ENCODE measurements around the gene SYTL1.

SYTL1 gene

DNA sequence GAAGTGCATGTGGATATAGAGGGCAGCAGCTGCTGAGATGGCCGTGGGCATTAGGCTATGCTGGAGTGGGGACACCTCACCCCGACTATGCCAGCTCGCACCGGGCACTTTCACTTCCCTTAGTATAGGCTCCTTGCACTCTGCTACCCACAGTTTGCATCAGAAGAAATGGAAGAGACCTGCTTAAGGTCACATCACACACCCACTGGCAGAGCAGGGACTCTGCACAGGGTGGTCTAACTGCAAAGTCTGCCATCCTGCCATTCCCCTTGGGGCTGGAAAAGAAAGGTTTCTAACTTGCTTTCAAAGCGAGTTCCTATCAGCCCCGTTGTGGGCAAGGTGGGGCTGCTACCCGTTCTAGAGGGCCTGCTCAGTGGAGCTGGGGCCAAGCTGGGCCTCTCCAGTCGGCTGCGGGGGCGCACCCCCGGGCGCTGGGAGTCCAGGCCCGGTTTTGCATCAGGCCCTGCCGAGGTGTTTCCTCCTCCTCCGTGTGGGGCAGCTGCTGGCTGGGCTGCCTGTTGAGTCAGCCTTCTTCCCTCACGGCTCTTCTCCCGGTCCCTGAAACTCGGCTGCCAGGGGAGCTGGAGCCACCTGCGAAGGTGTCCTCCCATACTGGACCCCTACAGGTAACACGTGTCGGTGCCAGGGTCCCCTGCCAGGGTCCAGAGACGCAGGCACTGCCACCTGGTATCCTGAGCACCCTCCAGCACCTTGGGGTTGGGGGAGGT lies at the start of gene SYTL1:
Gene SYTL1, plus strand, starts transcription at position 498 of the 728 bp plus-strand sequence. CDS start 3,313 bp downstream, outside the sequence.
- DNase-seq (ENCODE audit: extremely low spot score, insufficient read length, low read depth) = no peak
- peak; percentile 63 for FAIRE-seq

GRCh38 chr1:27292106-27292505 lies 49.7 kb upstream of the SYTL1 start:
- FAIRE-seq = no peak
- DNase-seq (ENCODE audit: extremely low spot score, insufficient read length, low read depth) = no peak

DNA sequence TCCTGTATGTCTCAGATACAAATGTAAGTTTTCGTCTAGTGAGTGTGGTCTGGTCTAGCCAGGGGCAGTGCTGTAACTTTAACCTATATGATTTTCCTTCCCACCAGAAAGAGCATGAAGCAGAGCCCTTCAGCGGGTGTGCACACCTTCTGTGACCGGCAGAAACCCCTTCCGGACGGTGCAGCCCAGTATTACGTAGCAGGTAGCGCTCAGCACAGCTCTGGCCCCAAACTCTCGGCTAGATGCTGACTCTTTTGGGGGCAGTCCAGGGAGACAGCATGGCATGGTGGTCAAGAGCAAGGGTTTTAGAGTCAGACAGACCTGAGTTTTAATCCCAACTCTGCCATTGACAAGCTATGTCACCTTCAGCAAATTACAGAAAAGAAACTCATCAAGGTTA lies 47.9 kb upstream of the SYTL1 start:
- DNase-seq (ENCODE audit: extremely low spot score, insufficient read length, low read depth) (no peak), FAIRE-seq (no peak)

DNA sequence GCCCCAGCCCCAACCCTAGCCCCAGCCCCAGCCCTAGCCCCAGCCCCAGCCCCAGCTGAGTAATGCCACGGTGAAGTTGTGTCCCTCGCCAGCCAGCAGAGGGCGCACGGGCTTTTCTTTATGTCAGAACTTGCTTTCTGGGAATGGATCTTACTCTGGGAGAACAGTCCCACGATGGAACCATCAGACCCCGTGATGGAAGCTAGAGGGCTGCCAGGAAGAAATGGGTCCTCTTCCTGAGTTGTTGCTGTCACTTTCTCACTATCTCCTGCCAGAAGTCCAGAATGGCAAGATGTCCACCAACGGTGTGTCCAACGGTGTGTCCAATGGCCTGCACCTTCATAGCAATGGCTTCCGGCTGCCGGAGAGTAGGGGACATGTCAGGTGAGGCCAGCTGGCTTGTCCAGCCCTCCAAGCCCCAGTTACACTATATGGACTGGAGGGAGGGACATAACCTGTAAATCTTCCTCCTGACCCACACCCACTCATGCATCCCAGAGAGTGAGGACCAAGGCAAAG lies 45.0 kb upstream of the SYTL1 start:
- FAIRE-seq (peak; percentile 57), DNase-seq (ENCODE audit: extremely low spot score, insufficient read length, low read depth) (peak; percentile 28)

DNA sequence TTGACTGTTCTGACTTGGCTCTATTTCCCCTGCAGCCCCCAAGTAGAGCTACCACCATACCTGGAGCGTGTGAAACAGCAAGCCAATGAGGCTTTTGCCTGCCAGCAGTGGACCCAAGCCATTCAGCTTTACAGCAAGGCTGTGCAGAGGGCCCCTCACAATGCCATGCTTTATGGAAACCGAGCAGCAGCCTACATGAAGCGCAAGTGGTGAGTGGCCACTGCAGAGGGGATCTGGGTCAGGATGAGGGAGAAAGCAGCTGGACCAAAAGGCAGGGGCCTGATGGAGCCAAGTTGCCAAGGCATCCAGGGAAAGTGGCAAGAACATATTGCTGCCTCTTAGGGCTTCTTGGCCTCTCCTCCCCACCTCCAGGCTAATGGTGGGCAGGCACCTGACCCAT lies 43.9 kb upstream of the SYTL1 start:
- FAIRE-seq = no peak

GRCh38 chr1:27298632-27299384 lies 43.0 kb upstream of the SYTL1 start:
- no peak for DNase-seq (ENCODE audit: extremely low spot score, insufficient read length, low read depth)

More for the DNA sequence above, 43.9 kb upstream of the SYTL1 start:
- no peak for DNase-seq (ENCODE audit: extremely low spot score, insufficient read length, low read depth)

DNA sequence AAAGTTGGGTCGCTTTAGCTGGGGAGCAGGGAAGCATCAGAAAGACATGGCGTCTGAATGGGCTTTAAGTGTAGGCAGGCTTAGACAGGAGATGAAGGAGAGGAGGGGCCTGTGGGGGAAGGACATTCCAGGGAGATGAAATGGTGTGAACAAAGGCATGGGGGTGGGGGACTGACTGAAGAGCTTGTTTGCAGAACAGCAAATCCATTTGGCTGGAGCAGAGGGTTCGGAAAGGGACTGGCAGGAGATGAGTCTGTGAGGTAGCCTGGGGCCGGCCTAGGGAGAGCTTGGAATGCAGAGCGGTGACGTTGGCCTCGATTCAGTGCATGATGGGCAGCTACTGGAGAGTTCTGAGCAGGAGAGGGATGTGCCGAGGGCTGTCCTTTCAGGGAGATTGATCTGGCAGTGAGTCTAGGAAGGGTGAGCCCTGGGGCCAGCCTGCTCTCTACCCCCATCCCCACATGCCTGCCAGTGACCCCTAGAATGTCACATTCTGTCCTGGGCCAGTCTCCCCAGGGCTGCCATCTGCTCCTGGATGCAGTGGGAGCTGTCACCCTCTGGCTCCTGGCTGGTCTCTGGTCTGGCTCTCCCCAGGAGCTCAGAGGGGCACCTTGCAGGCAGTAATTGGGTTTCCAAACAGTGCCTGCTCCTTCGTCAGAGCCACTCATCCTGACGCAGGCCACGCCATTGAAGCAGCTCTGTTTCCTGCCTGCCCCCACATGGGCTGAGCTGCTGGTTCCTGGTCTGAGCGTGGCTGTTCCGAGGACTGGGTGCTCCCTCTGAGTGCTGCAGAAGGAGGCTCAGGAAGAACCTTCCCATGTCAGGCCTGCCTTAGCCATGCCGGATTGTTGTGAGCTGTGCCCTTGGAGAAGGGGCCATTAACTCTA lies 42.2 kb upstream of the SYTL1 start:
- DNase-seq (ENCODE audit: extremely low spot score, insufficient read length, low read depth) (no peak), FAIRE-seq (no peak)

More at GRCh38 chr1:27298632-27299384, 43.0 kb upstream of the SYTL1 start:
- FAIRE-seq = no peak

DNA sequence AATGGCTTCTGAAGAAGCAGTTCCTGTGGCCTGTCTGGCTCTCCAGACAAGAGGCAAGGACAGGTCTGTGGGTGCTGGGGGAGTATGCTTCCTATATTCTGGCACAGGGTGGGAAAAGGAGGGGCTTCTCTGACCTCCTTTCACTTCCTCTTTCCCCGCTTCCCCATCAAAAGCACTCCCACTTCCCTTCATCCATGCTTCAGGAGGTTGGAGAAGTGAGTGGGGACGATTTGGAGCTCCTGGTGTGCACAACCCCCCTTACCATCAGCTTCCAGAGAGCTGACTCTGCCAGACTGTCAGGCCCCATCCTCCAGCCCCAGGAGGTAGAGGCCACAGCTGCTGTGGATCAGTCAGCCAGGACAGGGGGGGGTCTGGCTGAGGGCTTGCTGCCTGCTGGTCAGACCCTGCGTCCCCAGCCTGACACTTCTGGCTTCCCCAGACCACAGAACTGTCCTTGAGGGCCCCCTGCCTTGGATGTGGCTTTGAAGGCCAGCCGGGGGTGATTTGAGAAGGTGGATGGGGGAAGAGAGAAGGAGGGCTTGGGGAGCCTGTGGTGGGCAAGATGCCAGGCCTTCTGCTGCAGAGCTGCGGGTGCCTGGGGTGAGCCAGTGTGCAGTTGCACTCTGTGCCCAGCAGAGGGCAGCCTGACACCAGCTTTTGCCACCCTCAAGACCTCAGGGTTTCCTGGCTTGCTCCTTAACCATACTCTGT lies 41.3 kb upstream of the SYTL1 start:
- peak; percentile 76 for DNase-seq (ENCODE audit: extremely low spot score, insufficient read length, low read depth)
- peak; percentile 91 for FAIRE-seq

GRCh38 chr1:27301052-27301422 lies 40.8 kb upstream of the SYTL1 start:
- no peak for FAIRE-seq
- DNase-seq (ENCODE audit: extremely low spot score, insufficient read length, low read depth) = no peak

DNA sequence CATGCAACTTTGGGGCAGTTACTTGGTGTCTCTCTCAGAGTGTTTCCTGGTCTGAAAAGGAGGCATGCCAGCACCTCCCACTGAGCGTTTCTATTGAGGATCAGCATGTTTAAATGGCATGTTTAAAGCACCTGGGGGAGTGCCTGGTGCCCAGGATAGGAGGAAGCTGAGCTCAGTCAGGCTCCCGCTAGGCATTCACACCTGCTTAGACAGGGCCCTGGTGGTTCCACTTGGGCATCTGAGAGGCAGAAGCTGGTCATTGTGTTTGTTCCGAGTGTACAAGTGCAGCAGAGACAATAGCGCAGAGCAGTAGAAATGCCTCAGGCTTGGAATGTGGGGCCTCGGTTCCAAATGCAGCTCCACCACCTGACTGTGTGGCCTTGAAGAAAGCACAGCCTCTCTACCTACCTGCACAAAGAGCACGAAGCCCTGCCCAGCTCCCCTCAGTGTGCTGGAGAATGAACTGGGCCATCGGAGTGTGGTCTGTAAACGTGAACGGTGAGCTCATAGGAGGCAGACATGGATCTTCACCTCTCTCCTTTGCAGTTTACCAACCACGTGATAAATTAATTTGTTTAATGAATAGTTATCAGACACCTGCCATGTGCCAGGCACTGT lies 40.1 kb upstream of the SYTL1 start:
- DNase-seq (ENCODE audit: extremely low spot score, insufficient read length, low read depth) = no peak
- FAIRE-seq = no peak

DNA sequence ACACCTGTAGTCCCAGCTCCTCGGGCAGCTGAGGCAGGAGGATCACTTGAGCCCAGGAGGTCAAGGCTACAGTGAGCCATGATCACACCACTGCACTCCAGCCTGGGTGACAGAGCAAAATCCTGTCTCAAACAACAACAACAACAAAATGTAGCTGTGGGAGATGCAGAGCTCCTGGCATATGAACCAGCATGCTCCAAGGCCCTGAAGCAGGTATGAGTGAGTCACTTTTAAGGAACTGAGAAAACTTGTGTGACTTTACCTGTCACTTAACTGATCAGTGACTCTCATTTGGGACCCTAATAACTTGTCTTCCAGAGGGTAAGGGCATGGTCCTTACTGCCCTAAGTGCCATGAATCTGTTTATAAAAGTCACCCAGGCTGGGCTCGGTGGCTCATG lies 39.2 kb upstream of the SYTL1 start:
- DNase-seq (ENCODE audit: extremely low spot score, insufficient read length, low read depth) (no peak), FAIRE-seq (no peak)

DNA sequence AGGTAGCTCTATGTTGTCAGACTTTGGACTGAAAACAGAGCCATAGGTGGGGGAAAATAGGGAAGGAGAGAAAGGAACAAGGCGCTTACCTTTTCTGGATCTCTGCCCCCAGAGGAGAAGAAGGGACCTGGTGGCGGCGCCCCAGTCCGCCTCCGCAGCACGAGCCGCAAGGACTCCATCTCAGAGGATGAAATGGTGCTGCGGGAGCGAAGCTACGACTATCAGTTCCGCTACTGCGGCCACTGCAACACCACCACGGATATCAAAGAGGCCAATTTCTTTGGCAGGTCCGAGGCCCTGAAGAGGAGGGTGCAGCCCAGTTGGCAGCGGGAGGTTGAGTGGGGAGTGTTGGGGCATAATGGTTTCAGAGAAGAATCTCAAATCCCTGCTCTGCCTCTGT lies 38.3 kb upstream of the SYTL1 start:
- DNase-seq (ENCODE audit: extremely low spot score, insufficient read length, low read depth) = no peak
- no peak for FAIRE-seq

GRCh38 chr1:27306071-27306470 lies 35.8 kb upstream of the SYTL1 start:
- DNase-seq (ENCODE audit: extremely low spot score, insufficient read length, low read depth) = no peak
- FAIRE-seq = no peak

DNA sequence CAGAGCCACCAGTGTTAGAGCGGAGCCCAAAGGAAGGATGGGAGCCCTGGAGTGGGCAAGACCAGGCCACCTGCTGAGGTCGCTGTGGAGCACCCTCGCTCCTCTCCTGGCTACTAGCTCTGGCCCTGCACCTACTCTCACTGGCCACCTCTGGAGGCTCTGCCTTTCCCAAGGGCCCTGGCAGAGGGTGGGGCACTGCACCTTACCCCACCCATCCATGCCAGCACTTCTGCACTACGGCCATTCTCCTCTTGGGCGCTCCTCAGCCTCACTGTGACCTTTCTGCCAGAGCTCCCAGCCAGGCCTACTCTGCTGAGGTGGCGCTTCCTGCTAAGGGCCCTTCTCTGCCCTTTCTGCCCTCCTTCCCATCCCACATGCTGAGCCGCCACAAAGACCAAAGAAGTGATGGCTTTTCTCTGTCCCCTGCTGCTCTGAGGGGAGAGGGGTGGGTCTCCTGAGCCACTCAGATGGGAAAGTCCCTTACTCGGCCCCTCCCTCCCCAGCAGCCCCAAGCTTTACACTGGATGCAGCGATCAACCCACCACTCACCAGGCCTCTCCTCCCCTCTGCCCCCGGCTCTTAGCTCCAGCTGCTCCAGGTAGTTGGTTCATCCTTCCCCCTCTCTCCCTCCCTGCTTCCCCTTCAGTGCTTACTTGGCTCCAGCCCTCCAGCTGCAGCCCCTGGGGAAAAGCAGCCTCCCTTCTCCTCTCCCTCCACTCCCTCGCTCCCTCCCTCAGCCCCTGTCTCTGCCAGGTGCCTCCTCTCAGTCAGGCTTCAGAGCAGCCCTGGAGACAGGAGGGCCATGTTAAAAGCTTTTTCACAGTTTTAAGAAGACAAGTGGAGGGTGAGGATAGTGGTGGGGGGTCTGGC lies 34.7 kb upstream of the SYTL1 start:
- FAIRE-seq (no peak), DNase-seq (ENCODE audit: extremely low spot score, insufficient read length, low read depth) (no peak)

DNA sequence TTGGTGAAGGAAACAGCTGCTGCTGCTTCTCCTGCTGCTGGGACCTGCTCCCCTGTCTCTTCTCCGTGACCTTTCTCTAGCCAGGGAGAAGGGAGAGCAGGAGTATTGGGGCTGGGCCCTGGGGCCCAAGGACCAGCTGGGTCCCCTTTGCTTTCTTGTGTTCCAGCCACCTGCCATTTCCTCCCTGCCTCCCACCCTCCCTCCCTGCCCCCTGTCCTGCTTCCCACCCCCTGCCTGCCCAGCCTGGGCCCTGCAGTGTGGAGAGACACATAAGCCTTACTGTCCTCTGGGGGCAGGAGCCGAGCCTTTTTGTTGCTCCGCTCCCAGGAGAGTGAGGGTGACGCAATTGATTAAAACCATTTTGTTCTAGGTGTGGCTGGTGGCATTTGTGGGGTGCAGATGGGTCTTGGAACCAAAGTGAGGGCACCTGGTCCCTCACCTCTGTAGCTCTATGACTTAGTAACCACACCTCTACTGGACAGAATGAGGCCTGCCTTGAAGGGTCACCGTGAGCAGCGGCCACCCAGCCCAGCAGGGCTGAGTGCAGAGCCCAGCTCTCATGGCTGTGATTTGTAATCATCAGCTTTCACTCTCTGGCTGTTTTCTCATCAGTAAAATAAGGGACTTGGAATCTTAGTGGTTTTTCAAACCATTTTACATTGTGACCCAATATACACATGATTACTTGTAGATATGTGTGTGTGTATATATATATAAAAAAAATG lies 33.8 kb upstream of the SYTL1 start:
- DNase-seq (ENCODE audit: extremely low spot score, insufficient read length, low read depth) (no peak), FAIRE-seq (no peak)

GRCh38 chr1:27314169-27314568 lies 27.7 kb upstream of the SYTL1 start:
- FAIRE-seq = no peak
- no peak for DNase-seq (ENCODE audit: extremely low spot score, insufficient read length, low read depth)

DNA sequence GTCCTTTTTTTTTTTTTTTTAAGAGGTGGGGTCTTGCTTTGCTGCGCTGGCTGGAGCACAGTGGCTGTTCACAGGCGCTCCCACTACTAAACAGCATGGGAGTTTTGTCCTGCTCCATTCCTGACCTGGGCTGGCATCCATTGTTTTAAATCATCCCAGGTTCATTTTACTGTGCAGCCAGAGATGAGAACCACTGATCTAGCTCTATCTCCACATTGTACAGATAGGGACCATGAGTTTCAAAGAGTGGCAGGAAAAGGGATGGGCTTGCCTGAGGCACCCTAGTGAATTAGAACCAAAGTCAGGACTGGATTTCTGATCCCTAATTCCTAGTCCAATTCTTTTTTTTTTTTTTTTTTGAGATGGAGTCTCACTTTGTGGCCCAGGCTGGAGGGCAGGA lies 27.1 kb upstream of the SYTL1 start:
- no peak for FAIRE-seq
- no peak for DNase-seq (ENCODE audit: extremely low spot score, insufficient read length, low read depth)

GRCh38 chr1:27316860-27317259 lies 25.0 kb upstream of the SYTL1 start:
- DNase-seq (ENCODE audit: extremely low spot score, insufficient read length, low read depth) (no peak), FAIRE-seq (no peak)

All from GM18507 (cell line).